Right kidney (tissue), 1 donor: ENCODE data around the gene CPA3.

Experiments
- DNase-seq: peaks from one replicate; pipeline ENCODE4 v3.0.0-alpha.2; 2016

Gene CPA3

DNA sequence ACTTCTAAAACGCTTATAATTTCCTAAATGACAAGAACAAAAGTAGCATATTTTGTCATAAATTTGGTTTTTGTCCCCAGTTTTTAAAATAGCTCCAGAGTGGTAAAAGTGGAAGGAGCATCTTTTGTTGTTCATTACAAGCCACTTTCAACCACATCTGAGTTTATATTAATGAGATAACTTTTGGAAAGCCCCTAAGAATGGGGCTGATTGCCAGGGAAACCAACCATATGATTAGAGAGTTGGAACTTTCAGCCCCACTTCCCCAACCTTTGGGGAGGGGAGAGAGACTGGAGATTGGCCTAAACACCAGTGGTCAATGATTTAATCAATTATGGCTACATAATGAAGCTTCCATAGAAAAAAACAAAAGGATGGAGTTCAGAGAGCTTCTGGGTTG, 57.4 kb downstream of the CPA3 start:
- no peak for DNase-seq

DNA sequence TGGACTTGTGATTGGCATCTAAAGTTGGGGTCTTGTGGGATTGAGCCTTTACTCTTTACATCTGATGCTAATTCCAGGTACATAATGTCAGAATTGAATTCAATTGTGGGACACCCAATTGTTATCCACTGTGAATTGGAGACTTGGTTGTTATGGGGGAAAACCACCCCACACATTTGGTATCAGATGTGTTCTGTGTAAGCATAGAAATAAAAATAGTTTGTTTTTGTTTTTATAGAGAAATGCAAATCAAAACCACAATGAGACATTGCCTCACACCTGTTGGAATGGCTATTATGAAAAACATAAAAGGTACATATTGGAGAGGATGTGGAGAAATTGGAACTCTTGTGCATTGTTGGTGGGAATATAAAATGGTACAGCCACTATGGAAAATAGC, 58.5 kb downstream of the CPA3 start:
- DNase-seq, result no peak

DNA sequence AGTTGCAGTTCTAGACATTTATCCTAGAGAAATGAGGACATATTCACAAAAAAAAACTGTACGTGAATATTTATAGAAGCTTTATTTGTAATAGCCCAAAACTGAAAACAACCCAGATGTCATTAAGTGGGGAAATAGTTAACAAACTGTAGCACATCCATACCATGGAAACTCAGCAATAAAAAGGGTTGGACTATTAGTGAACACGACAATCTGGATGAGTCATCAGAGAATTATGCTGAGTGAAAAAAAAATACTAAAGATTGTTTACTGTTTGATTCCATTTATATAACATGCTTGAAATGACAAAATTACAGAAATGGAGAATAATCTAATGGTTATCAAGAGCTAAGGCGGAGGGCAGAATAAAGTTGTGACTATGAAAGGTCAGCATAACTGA, 59.5 kb downstream of the CPA3 start:
- no peak for DNase-seq

DNA sequence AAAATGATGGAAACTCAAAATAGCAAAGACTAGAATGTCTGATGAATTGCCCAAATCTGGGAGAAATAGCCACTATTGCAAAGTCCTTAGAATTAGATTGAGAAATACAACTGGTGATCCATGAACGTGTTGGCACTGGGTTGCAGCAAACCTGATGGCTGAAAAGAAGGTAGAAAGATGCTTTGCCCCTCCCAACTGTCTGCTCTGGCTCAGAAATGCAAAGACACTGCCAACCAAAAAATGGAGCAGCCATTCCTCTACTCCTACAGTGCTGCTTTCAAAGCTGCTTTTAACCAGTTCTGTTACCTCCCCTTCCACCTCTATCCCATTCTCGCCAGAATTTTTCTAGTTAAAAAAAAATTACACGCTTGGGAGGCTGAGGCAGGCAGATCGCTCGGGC, 60.7 kb downstream of the CPA3 start:
- no peak for DNase-seq

DNA sequence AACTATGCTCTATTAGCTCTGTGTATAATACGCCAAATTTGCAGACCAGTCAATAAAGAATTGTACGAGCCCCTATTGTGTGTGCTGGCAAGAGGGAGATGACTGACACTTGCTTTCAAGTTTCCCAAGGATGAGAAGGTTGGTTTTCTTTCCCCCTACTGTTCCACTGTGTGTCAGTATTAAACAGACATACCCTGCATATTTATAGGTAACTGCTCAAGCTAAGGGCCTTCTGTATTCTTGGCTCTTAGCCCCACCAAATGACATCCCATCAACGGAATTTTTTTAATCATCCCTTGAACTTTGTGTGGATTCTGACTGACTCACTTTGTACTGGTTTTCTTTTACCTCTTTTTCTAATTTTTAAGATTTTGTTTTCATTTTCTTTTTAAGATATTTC, 65.7 kb downstream of the CPA3 start:
- no peak for DNase-seq

DNA sequence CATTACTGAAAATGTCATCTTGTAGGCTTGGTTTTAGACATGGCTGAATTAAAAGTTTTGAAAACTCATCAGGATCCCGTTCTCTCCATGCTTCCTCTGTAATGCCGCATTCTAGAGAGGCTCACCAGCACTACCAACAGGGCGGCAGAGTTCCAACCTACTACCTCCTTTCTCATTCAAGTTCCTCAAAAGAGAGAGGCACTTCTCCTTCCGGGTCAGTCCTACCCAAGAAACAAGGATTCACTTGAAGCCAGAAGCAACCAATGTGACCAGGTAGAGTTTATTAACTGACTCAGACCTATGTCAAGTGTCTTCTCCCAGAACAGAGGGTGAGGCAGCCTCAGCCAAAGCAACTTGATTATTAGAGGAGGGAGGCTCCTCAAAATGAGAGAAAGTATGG, 66.5 kb downstream of the CPA3 start:
- no peak for DNase-seq

DNA sequence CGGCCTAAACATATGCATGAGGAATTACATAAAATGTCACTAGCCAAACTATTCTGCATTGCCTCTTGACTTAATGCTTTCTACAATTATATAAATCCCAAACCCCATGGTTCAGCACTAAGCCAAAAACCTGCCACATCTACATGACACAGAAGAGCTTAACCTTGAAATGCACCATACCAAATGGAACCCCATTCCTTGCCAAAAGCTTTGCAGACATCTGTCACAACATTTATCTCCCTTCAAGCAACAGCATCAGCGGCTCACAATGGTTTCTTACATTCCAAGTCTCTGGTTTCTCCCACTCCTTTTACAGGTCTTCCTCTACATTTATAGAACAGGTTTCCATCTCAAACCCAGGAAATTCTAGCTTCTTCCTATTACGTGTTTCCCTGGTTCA, 67.9 kb downstream of the CPA3 start:
- DNase-seq, result no peak

DNA sequence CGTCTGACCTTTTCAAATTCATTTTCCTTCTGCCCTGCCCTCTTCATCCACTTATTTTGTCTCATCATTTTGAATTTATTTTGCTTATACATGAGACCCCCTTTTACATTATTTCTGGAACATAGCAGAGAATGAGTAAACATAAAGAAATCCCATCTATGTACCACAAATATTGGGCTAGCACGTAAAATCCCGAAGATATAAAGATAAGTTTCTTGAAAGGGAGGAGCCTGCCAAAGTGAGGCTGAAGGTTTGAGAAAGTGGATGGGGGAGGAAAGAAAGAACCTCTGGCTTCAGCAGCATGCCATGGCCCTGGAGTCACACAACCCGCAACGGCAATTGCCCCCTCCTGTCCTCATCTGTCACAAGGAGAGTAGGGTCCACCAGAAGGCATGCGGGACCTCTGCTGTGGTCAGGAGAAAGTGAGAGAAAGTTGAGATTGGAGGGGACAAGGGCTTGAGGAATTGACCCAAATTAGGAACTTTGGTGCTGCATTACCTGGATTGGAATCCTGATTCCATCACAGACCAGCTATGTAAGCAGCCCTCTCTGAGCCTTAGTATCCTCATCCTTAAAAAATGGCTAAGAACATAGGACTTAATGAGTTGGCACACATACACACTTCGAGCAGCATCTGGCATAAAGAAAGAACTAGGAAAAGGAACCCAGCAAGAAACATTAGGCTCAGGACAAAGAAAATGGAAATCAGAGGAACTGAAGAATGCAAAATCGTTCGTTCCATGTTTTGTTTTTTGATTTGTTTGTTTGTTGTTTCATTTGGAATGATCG, 72.6 kb downstream of the CPA3 start:
- no peak for DNase-seq

DNA sequence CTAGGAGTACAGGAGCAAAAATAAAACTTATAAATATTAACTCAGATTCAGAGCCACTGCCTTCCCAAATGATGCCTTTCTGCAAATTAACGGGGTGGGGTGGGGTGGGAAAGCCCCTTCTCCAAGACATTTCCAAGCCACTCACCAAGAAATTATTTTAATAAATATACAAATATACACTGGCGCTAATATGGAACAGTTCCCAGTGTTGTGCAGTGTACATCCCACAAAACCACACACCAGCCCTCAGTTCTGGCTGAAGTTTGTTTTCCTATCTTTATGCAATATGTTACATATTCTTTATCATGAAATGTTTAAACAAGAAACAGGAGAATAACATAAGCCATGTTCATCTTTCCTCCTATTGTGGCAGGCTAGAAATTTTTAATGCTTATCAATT, 73.2 kb downstream of the CPA3 start:
- no peak for DNase-seq

DNA sequence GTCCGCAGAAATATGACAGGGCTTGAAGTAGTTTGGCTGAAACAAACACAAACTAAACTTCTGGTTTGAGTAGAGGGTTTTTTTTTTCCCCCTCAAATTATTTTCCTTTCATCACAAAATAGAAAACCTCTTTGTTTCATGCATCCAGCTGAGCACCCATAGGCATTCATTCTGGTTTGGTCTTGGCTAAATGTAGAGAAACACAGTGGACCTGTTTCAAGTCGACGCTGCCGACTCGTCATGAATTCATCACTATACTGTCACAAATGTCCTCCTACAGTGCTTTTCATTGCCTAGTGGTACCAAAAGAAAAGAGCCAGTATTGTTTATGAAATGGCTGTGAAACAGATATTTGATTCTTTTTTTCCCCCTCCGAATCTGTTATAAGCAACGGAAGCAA, 73.8 kb downstream of the CPA3 start:
- DNase-seq, result no peak

DNA sequence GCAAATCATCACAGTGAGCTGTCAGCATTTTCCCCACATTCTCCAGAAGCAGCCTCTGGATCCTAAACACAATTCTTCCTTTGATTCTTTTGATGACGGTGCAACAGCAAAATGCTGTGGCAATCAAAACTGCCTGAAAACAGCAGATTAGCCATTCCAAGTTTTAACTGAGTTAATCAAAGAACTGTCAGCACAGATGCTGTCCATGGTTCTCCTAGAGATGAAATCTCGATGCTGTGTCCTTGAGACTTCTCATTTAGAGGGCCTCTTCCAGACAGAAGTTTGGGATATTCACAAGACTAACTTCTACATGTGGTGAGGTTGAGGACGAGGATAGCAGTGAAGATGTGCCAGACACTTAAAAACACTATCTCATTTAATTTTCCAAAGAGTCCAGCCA, 75.9 kb downstream of the CPA3 start:
- no peak for DNase-seq

DNA sequence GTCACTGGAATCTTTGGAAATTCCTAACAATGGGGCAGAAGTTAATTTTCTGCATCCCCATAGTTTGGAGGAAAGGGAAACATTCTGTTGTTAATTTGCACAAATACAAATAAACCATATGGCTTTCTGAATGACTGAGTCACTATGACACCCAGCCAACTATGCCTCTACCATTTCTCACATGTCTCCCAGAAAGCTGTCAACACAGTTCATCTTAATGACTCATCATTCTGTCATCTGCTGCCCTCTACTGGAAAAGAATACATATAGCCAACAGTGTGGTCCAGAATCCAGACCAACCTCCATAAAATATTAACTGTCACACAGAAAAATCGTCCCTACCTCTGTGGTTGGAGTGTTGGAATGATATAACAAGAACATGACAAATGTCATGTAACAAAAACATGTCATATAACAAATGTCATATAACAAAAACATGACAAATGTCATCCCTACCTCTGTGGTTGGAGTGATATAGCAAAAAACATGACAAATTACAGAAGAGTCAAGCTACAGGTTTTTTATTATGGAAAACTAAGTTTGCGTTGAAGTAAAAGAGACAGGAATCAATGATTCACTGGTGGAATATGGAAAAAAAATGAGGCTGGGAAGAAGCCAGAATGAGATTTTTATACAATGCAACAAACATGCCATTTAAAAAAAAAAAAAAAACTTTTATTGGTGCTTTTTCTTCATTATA, 78.6 kb downstream of the CPA3 start:
- DNase-seq, result peak; percentile 16

DNA sequence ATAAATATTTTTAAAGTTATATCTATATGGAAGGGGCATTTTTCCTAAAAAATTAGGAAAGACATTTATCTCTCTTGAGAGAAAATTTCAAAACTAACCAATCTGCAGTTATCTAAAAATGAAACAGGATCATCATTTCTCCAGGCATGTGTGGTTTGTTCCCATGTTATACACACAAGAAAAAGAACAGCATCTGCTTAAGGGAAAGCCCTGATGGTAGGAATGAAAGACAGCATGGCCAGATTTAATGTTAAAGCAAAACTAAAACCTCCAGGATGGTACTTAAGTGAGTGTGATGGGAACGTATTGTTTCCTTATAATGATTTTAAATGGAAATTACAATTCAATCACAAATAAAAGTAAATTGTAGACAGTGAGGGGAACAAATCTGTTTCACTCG, 80.0 kb downstream of the CPA3 start:
- no peak for DNase-seq
